ENCODE data around the gene BPHL. TPM values are rescaled to one million over a fixed set of nuclear protein-coding genes. Genes with fewer than 3 reads are reported as not detected.

The BPHL gene
- polyA plus RNA-seq, 1 donor from 2014 or later, result 74.9 TPM

GRCh38 chr6:3140201-3140600, 21.7 kb downstream of the BPHL start:
- no peak overlapping the region for H3K4me2 ChIP-seq (ENCODE audit: low read length)
- H3K79me2 ChIP-seq (replicated peaks; ENCODE audit: insufficient read depth, low read length), result no peaks in the 10 kb centered on the region
- H3K9me2 ChIP-seq (ENCODE audit: insufficient read depth, low read length), result no peaks in the 10 kb centered on the region
- TF ChIP-seq POLR2AphosphoS5 (IDR thresholded peaks at IDR 0.05), result no peak
- no peak for TF ChIP-seq TAF1 (IDR thresholded peaks at IDR 0.05; ENCODE audit: low read depth)
- TF ChIP-seq MXI1 (conservative IDR thresholded peaks at IDR 0.05; ENCODE audit: poor library complexity, severe bottlenecking), result no peak
- no peak overlapping the region for H3K4me3 ChIP-seq (ENCODE audit: low read length)
- no peaks in the 10 kb centered on the region for H4K20me1 ChIP-seq (ENCODE audit: insufficient read depth)
- H3F3A ChIP-seq (ENCODE audit: insufficient read depth, low read length, poor library complexity, severe bottlenecking), result no peaks in the 10 kb centered on the region
- H3K27me3 ChIP-seq (ENCODE audit: insufficient read depth, low read depth, low read length), result no peaks in the 10 kb centered on the region
- no peak overlapping the region for H3K27ac ChIP-seq (ENCODE audit: low read length)
- H3K36me3 ChIP-seq (ENCODE audit: insufficient read depth, low read length), result no peaks in the 10 kb centered on the region
- no peak overlapping the region for H2AFZ ChIP-seq (ENCODE audit: low read depth, low read length)
- no peaks in the 10 kb centered on the region for H3K9me3 ChIP-seq (ENCODE audit: low read length)
- no peak overlapping the region for H3K9ac ChIP-seq (ENCODE audit: low read length)

DNA sequence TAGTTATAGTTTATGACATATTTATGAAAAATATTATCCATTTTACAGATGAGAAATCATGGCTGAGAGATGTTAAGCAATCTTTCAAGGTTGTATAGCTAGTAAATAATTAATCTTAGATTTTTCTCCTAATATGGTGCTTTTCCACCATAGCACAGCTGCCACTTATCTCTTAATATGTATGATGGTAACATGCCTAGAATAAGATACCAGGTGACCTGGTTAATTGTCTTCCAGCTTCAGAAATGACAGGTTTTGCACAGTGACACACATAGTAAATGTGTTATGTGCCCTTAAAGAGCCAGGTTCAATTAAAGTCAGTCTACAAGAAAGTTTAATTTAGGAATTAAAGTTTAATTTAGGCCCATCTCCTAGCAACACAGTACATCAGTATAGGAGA, 24.0 kb downstream of the BPHL start:
- no peak overlapping the region for H3K27ac ChIP-seq (ENCODE audit: low read length)
- H3K36me3 ChIP-seq (ENCODE audit: insufficient read depth, low read length), result no peaks in the 10 kb centered on the region
- H3F3A ChIP-seq (ENCODE audit: insufficient read depth, low read length, poor library complexity, severe bottlenecking), result no peaks in the 10 kb centered on the region
- no peaks in the 10 kb centered on the region for H3K9me2 ChIP-seq (ENCODE audit: insufficient read depth, low read length)
- no peaks in the 10 kb centered on the region for H3K9me3 ChIP-seq (ENCODE audit: low read length)
- H4K20me1 ChIP-seq (ENCODE audit: insufficient read depth), result no peaks in the 10 kb centered on the region
- no peak overlapping the region for H3K4me3 ChIP-seq (ENCODE audit: low read length)
- H3K4me2 ChIP-seq (ENCODE audit: low read length), result no peak overlapping the region
- H3K9ac ChIP-seq (ENCODE audit: low read length), result no peak overlapping the region
- H3K27me3 ChIP-seq (ENCODE audit: insufficient read depth, low read depth, low read length), result no peaks in the 10 kb centered on the region
- no peak for TF ChIP-seq EZH2 (IDR thresholded peaks at IDR 0.05; ENCODE audit: borderline replicate concordance, insufficient read depth, low read length, poor library complexity, severe bottlenecking)
- no peak for TF ChIP-seq TAF1 (IDR thresholded peaks at IDR 0.05; ENCODE audit: low read depth)
- no peak for TF ChIP-seq MXI1 (conservative IDR thresholded peaks at IDR 0.05; ENCODE audit: poor library complexity, severe bottlenecking)
- TF ChIP-seq SMC3 (conservative IDR thresholded peaks at IDR 0.05; ENCODE audit: poor library complexity), result no peak
- no peak for TF ChIP-seq RAD21 (conservative IDR thresholded peaks at IDR 0.05)
- no peak for TF ChIP-seq POLR2AphosphoS5 (IDR thresholded peaks at IDR 0.05)
- TF ChIP-seq REST (IDR thresholded peaks at IDR 0.05; ENCODE audit: borderline replicate concordance), result no peak
- TF ChIP-seq EP300 (conservative IDR thresholded peaks at IDR 0.05; ENCODE audit: poor library complexity, severe bottlenecking), result no peak
- H2AFZ ChIP-seq (ENCODE audit: low read depth, low read length), result no peak overlapping the region
- no peaks in the 10 kb centered on the region for H3K79me2 ChIP-seq (replicated peaks; ENCODE audit: insufficient read depth, low read length)

GRCh38 chr6:3143158-3143557, 24.6 kb downstream of the BPHL start:
- Histone ChIP-seq H3F3A (ENCODE audit: insufficient read depth, low read length, poor library complexity, severe bottlenecking) (no peaks in the 10 kb centered on the region), H3K4me3 (ENCODE audit: low read length) (no peak overlapping the region), H4K20me1 (ENCODE audit: insufficient read depth) (no peaks in the 10 kb centered on the region), H3K4me2 (ENCODE audit: low read length) (no peak overlapping the region), H3K9ac (ENCODE audit: low read length) (no peak overlapping the region), H3K36me3 (ENCODE audit: insufficient read depth, low read length) (no peaks in the 10 kb centered on the region), H3K27ac (ENCODE audit: low read length) (no peak overlapping the region), H3K9me3 (ENCODE audit: low read length) (no peaks in the 10 kb centered on the region), H3K79me2 (replicated peaks; ENCODE audit: insufficient read depth, low read length) (no peaks in the 10 kb centered on the region), H3K27me3 (ENCODE audit: insufficient read depth, low read depth, low read length) (no peaks in the 10 kb centered on the region), H3K9me2 (ENCODE audit: insufficient read depth, low read length) (no peaks in the 10 kb centered on the region), H2AFZ (ENCODE audit: low read depth, low read length) (no peak overlapping the region)
- TF ChIP-seq TAF1 (IDR thresholded peaks at IDR 0.05; ENCODE audit: low read depth) (no peak), REST (IDR thresholded peaks at IDR 0.05; ENCODE audit: borderline replicate concordance) (no peak), EZH2 (IDR thresholded peaks at IDR 0.05; ENCODE audit: borderline replicate concordance, insufficient read depth, low read length, poor library complexity, severe bottlenecking) (no peak), CTCF (IDR thresholded peaks at IDR 0.05; ENCODE audit: poor library complexity, severe bottlenecking) (no peak), RAD21 (conservative IDR thresholded peaks at IDR 0.05) (no peak), SMC3 (conservative IDR thresholded peaks at IDR 0.05; ENCODE audit: poor library complexity) (no peak), MXI1 (conservative IDR thresholded peaks at IDR 0.05; ENCODE audit: poor library complexity, severe bottlenecking) (no peak), EP300 (conservative IDR thresholded peaks at IDR 0.05; ENCODE audit: poor library complexity, severe bottlenecking) (no peak), POLR2AphosphoS5 (IDR thresholded peaks at IDR 0.05) (no peak)
